Transverse colon (tissue), 4 donors: ENCODE data around the gene SMG7.

ENCODE experiments used
- CTCF ChIP-seq, 5 experiments: fragments of 200-600 bp in 3 of 5; fragments of 450-650 bp in 2 of 5; sonication (generic) in 3 of 5; IDR thresholded peaks; 1 replicate in 2 of 5; 2 replicates in 3 of 5; pipeline ENCODE4 v1.5.1; 2016 to 2017; ENCODE audit warnings: antibody characterized with exemption in 5 of 5, inconsistent platforms in 3 of 5, mild to moderate bottlenecking in 2 of 5, moderate library complexity in 1 of 5
- EP300 ChIP-seq: sonication (generic); formaldehyde crosslinking; IDR thresholded peaks from one replicate; pipeline ENCODE4 v1.6.1; 2017; ENCODE audit warnings: antibody characterized with exemption, low read depth
- POLR2A ChIP-seq: fragments of 450-650 bp; IDR thresholded peaks from one replicate; pipeline ENCODE4 v1.6.1; 2016; ENCODE audit warnings: antibody characterized with exemption, mild to moderate bottlenecking, moderate library complexity
- POLR2AphosphoS5 ChIP-seq, 3 donors: sonication (generic); formaldehyde crosslinking; IDR thresholded peaks; one replicate each; pipeline ENCODE4 v1.6.1; 2016; ENCODE audit warnings: antibody characterized with exemption in 3 of 3

GRCh38 chr1:183566026-183566425, 93.7 kb downstream of the SMG7 start:
- TF ChIP-seq CTCF (IDR thresholded peaks at IDR 0.05) (no peak), POLR2A (no peak), EP300 (no peak), POLR2AphosphoS5 (IDR thresholded peaks at IDR 0.05) (no peak)
